Fibroblast of lung (primary cell): ENCODE results near the gene HMCN2.

Source experiments
- EZH2 ChIP-seq: IDR thresholded peaks from 2 replicates; pipeline ENCODE4 v1.5.1; 2012; ENCODE audit warnings: low read length, control low read depth, mild to moderate bottlenecking; ENCODE audit errors: missing control alignments
- TF ChIP-seq, protein P1 (sequence below), 2 donors: IDR thresholded peaks in 1 of 2; conservative IDR thresholded peaks in 1 of 2; 1 replicate in 1 of 2; 2 replicates in 1 of 2; pipeline ENCODE4 v1.5.1; 2011 to 2012; ENCODE audit warnings: low read length in 2 of 2, control low read depth in 1 of 2, inconsistent platforms in 1 of 2, low read depth in 1 of 2, mild to moderate bottlenecking in 1 of 2

DNA sequence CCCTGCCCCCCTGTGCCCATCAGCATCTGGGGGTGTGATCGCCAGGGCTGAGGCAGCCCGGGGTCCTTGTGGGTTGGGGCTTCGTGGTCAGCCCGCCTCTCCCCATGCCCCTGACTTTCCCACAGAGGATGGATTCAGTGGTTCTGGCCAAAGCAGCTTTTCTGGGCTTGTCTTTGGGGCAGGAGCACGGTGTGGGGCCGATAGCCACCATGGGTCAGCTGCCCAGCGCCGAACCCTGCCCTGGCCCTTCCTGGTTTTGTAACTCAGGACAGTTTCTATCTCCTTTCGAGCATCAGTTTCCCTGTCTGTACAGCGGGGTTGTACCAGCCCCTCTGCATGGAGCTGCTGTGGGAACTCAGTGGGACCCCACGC lies 77.1 kb downstream of the HMCN2 start:
- TF ChIP-seq EZH2 = no peak
- TF ChIP-seq, protein P1, sequence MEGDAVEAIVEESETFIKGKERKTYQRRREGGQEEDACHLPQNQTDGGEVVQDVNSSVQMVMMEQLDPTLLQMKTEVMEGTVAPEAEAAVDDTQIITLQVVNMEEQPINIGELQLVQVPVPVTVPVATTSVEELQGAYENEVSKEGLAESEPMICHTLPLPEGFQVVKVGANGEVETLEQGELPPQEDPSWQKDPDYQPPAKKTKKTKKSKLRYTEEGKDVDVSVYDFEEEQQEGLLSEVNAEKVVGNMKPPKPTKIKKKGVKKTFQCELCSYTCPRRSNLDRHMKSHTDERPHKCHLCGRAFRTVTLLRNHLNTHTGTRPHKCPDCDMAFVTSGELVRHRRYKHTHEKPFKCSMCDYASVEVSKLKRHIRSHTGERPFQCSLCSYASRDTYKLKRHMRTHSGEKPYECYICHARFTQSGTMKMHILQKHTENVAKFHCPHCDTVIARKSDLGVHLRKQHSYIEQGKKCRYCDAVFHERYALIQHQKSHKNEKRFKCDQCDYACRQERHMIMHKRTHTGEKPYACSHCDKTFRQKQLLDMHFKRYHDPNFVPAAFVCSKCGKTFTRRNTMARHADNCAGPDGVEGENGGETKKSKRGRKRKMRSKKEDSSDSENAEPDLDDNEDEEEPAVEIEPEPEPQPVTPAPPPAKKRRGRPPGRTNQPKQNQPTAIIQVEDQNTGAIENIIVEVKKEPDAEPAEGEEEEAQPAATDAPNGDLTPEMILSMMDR (conservative IDR thresholded peaks at IDR 0.05 in 1 of 2, IDR thresholded peaks at IDR 0.05 in 1 of 2; ENCODE audit: low read depth in 1 of 2, low read length in 2 of 2) = no peak
